Measurements from ENCODE around the gene RBL1.
A peak's percentile ranks its signal among the peaks of the same experiment; 100 is the strongest.

RBL1 gene, protein sequence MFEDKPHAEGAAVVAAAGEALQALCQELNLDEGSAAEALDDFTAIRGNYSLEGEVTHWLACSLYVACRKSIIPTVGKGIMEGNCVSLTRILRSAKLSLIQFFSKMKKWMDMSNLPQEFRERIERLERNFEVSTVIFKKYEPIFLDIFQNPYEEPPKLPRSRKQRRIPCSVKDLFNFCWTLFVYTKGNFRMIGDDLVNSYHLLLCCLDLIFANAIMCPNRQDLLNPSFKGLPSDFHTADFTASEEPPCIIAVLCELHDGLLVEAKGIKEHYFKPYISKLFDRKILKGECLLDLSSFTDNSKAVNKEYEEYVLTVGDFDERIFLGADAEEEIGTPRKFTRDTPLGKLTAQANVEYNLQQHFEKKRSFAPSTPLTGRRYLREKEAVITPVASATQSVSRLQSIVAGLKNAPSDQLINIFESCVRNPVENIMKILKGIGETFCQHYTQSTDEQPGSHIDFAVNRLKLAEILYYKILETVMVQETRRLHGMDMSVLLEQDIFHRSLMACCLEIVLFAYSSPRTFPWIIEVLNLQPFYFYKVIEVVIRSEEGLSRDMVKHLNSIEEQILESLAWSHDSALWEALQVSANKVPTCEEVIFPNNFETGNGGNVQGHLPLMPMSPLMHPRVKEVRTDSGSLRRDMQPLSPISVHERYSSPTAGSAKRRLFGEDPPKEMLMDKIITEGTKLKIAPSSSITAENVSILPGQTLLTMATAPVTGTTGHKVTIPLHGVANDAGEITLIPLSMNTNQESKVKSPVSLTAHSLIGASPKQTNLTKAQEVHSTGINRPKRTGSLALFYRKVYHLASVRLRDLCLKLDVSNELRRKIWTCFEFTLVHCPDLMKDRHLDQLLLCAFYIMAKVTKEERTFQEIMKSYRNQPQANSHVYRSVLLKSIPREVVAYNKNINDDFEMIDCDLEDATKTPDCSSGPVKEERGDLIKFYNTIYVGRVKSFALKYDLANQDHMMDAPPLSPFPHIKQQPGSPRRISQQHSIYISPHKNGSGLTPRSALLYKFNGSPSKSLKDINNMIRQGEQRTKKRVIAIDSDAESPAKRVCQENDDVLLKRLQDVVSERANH

DNA sequence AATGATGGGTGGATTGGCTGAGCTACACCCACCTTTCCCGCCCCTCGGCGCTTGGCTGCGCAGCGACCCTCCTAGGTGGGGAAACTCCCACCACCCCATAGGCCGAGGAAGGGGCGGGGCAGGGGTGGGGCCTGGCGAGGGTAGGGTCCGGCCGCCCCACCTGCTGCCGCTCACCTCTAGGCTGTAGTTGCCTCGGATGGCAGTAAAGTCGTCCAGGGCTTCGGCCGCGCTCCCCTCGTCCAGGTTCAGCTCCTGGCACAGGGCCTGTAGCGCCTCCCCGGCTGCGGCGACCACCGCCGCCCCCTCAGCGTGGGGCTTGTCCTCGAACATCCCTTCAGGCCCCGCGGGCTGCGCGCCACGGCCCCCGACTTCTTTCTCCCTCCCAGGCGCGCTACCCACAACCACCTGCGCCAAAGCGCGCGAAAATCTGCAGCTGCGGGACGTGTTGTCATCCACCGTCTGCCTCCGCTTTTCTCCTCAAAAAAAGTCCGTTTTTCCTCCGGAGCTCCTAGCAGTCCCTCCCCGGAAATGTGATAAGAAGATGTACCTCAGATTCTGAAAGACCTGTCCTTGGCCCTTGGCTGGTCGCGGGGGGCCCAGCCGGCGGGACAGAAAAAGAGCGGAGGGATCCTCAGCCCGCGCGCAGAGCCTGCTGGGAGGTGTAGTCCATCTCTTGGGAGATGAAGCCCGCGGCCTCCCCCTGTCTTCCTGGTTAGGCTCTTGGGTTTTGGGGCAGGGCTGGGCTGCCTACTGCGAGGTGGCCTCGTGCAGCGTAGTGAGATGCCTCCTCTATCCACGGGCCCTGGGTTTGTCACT lies at the start of gene RBL1:
Gene RBL1 (minus strand): TSS at position 399 of the 816 bp plus-strand sequence. CDS start 69 bp downstream, at position 330.
- peak within 1 kb of the TSS; percentile 80 for H3K27ac ChIP-seq
- no peak for TF ChIP-seq ZFX (IDR thresholded peaks at IDR 0.05; ENCODE audit: borderline replicate concordance)
- TF ChIP-seq, protein P1, sequence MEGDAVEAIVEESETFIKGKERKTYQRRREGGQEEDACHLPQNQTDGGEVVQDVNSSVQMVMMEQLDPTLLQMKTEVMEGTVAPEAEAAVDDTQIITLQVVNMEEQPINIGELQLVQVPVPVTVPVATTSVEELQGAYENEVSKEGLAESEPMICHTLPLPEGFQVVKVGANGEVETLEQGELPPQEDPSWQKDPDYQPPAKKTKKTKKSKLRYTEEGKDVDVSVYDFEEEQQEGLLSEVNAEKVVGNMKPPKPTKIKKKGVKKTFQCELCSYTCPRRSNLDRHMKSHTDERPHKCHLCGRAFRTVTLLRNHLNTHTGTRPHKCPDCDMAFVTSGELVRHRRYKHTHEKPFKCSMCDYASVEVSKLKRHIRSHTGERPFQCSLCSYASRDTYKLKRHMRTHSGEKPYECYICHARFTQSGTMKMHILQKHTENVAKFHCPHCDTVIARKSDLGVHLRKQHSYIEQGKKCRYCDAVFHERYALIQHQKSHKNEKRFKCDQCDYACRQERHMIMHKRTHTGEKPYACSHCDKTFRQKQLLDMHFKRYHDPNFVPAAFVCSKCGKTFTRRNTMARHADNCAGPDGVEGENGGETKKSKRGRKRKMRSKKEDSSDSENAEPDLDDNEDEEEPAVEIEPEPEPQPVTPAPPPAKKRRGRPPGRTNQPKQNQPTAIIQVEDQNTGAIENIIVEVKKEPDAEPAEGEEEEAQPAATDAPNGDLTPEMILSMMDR (IDR thresholded peaks at IDR 0.05): peak; percentile 18; the same call in 1 of the 2 replicates

DNA sequence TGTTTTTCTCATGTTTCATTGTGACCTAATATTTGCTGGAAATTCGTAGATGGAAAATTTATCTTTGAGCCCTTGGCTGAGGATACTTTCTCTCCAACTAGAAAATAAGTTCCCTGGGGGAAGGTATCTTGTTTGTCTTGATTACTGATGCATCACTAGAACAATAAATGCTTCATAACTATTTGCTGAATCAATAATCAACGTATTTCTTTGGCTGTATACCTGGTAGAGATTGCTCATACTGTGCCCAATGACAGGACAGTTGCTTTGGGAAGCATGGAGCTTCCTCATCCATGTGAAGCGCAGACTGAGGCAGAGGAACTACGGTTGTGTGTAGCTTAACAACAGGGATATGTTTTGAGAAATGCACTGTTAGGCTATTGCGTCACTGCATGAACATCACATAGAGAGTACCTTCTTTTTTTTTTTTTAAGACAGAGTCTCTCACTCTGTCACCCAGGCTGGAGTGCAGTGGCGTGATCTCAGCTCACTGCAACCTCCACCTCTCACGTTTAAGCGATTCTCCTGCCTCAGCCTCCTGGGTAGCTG lies 49.1 kb upstream of the RBL1 start:
- no peak for TF ChIP-seq ZFX (IDR thresholded peaks at IDR 0.05; ENCODE audit: borderline replicate concordance)
- TF ChIP-seq, protein P1 (IDR thresholded peaks at IDR 0.05): no peak
- H3K27ac ChIP-seq: peak overlapping the region; percentile 3; the same call in 1 of the 2 replicates

DNA sequence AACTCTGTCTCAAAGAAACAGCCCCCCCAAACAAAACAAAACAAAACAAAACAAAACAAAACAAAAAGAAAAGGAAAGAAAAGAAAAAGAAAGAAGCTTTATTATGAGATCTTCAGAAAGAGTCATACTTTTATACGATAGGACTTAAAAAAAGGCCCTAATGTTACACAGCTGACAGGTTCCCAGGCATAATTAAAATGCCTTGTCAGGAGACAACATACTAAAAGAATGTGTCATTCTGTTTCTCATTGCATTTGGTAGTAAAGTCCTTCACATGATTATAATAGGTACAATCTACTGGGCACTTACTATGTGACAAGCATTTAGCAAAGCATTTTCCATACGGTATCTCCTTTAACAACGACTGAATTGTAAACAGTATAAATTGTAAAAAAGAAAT lies 46.9 kb upstream of the RBL1 start:
- no peak overlapping the region for H3K27ac ChIP-seq
- TF ChIP-seq, protein P1 (IDR thresholded peaks at IDR 0.05): no peak
- no peak for TF ChIP-seq ZFX (IDR thresholded peaks at IDR 0.05; ENCODE audit: borderline replicate concordance)

DNA sequence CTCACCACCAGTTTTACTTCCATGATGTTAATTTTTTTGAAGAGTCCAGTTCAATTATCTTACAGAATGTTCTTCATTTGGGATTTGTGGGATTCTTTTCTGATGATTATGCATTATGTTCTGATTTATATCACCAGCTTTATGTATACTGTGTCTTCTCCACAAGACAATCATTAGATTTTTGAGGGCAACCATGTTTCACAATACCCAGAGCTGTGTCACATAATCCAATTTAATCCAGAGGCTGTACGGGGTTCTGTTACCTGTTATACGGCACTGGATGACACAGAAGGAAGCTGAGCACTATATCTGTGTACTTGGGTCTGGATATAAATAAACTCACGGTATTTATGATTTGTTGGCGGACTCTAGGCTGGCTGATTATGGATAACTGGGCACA lies 41.8 kb upstream of the RBL1 start:
- no peak overlapping the region for H3K27ac ChIP-seq
- no peak for TF ChIP-seq ZFX (IDR thresholded peaks at IDR 0.05; ENCODE audit: borderline replicate concordance)
- TF ChIP-seq, protein P1 (IDR thresholded peaks at IDR 0.05): no peak

DNA sequence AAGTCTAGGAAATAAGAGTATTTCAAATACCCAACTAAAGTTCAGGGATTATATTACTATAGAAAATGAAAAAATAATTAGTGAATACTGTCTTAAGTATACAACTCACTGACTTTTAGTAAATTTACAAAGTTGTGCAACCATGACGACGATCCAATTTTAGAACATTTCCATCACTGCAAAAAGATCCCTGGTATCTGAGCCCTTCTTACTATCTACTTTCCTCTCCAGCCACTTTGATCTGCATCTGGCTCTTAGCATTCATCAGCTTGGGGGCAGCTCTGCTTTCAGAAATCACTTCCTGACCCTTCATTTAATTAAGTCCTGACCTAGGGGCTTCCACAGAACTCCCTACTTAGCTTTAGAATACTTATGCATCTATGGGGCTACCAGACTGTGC lies 38.2 kb upstream of the RBL1 start:
- TF ChIP-seq, protein P1 (IDR thresholded peaks at IDR 0.05): no peak
- no peak for TF ChIP-seq ZFX (IDR thresholded peaks at IDR 0.05; ENCODE audit: borderline replicate concordance)
- H3K27ac ChIP-seq: no peak overlapping the region

DNA sequence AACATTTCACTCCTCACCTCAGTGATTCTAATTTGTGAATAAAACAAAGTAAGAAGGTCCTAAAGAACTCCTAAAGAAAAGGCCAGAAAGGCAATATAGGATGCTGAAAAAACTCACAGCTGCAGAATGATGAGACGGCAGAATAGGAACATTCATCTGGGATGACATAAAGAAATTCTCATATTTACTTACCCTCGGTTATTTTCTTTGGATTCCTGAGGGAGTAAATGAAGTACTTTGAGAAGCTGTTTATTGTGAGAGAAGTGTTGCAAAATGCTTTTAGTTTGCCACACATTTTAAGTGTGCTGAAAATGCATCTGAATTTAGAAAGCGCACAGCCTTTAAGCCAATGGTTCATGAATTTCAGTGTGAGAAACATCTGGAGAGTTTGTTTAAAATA lies 35.7 kb upstream of the RBL1 start:
- TF ChIP-seq ZFX (IDR thresholded peaks at IDR 0.05; ENCODE audit: borderline replicate concordance): no peak
- TF ChIP-seq, protein P1 (IDR thresholded peaks at IDR 0.05): no peak
- H3K27ac ChIP-seq: no peak overlapping the region

Data from 22Rv1 (cell line).